ENCODE measurements around the gene INAFM2.

Gene INAFM2

GRCh38 chr15:40372981-40373380 is 49.5 kb downstream of the INAFM2 start:
- H3K4me3 ChIP-seq (ENCODE audit: low read depth, low read length), result no peak overlapping the region
- TF ChIP-seq, protein P1, sequence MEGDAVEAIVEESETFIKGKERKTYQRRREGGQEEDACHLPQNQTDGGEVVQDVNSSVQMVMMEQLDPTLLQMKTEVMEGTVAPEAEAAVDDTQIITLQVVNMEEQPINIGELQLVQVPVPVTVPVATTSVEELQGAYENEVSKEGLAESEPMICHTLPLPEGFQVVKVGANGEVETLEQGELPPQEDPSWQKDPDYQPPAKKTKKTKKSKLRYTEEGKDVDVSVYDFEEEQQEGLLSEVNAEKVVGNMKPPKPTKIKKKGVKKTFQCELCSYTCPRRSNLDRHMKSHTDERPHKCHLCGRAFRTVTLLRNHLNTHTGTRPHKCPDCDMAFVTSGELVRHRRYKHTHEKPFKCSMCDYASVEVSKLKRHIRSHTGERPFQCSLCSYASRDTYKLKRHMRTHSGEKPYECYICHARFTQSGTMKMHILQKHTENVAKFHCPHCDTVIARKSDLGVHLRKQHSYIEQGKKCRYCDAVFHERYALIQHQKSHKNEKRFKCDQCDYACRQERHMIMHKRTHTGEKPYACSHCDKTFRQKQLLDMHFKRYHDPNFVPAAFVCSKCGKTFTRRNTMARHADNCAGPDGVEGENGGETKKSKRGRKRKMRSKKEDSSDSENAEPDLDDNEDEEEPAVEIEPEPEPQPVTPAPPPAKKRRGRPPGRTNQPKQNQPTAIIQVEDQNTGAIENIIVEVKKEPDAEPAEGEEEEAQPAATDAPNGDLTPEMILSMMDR (IDR thresholded peaks at IDR 0.05; ENCODE audit: low read depth, low read length), result no peak

All from WI38 (cell line).